GM10847 (cell line): Measurements from ENCODE around the gene GALC.

Experiments
- POLR2A ChIP-seq: IDR thresholded peaks from 2 replicates; pipeline ENCODE4 v1.6.1; 2011; ENCODE audit not compliant: insufficient read length; ENCODE audit errors: extremely low read depth

The GALC gene

GRCh38 chr14:87883750-87884149 lies 109.2 kb downstream of the GALC start:
- no peak for TF ChIP-seq POLR2A
